CD1c-positive myeloid dendritic cell (primary cell): Measurements from ENCODE around the gene OR6C75.
"Not testable (repeated sequence)": the region's sequence is repeated elsewhere in the genome, so short reads cannot be mapped to it uniquely, and the experiment has no call there.

Experiments
- DNase-seq: peaks from one replicate; pipeline ENCODE4 v3.0.0-alpha.2; 2016; ENCODE audit errors: extremely low spot score

Gene OR6C75

DNA sequence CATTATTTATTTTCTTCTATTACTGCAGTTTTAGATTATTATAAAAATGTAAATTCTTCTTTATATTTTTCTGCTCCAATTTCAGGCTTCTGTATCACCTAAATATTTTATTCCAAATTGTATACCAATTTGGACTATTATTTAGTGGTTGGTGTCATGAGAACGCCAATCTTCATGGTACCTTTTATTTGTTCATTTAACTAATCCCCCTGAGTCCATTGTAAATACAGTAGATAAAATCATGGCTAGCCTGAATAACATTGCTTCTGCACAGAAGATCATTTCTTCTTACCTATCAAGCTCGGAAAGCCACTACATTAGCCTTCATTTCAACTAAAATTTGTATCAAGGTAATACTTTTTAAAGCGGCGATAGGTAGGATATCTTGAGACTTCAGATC lies at the start of gene OR6C75:
Gene OR6C75, plus strand, starts transcription at position 301 of the 400 bp plus-strand sequence. CDS start 2,136 bp downstream, outside the sequence.
- DNase-seq, result no peak

- no peak for DNase-seq
These were observed 48.7 kb upstream of the OR6C75 start, which contains the start of gene OR6C1 for GRCh38 chr12:55314043-55314442. Gene OR6C1 (plus strand): TSS chr12:55314343. CDS start chr12:55320600, 6,257 bp downstream.

GRCh38 chr12:55320201-55320600 lies 42.6 kb upstream of the OR6C75 start:
- no peak for DNase-seq

DNA sequence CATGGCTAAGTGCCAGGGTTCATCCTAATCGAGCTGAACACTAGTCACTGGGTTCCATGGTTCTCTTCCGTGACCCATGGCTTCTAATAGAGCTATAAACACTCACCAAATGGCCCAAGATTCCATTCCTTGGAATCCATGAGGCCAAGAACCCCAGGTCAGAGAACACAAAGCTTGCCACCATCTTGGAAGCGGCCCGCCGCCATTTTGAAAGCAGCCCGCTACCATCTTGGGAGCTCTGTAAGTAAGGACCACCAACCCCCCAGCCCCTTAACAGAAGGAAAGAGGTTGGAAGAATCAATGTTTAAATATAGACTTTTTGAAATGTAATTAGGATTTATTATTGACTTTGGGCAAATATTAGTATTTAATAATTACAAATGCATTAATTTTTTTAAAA lies 37.0 kb upstream of the OR6C75 start:
- not testable (repeated sequence) for DNase-seq

GRCh38 chr12:55330446-55330845 lies 32.3 kb upstream of the OR6C75 start, which contains the start of gene OR6C3:
Gene OR6C3 (plus strand): TSS chr12:55330746. CDS start chr12:55331701, 955 bp downstream.
- no peak for DNase-seq

DNA sequence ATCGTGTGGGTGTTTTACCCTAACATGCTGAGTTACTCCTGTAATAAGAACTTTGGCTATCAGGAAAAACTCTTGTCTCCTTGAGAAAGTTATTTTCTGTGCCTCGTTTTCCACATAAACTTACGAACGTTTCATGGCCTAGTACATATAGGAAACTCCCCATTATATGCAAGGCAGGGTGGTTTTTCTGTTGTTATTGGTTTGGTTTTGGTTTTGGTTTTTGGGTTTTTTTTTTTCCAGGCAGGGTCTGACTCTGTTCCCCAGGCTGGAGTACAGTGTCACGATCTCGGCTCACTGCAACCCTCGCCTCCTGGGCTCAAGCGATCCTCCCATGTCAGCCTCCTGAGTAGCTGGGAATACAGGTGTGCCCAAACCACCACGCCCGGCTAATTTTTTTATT lies 26.8 kb upstream of the OR6C75 start:
- no peak for DNase-seq

- not testable (repeated sequence) for DNase-seq
These were observed 7.4 kb upstream of the OR6C75 start for GRCh38 chr12:55355338-55355737.

DNA sequence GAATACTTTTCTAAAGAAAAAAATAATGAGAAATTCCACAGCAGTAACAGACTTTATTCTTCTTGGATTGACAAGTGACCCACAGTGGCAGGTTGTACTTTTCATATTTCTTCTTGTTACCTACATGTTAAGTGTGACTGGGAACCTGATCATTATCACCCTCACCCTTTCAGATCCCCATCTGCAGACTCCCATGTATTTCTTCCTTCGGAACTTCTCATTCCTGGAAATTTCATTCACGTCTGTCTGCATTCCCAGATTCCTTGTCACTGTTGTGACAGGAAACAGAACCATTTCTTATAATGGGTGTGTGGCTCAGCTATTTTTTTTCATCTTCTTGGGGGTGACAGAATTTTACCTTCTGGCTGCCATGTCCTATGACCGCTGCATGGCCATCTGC lies 2.3 kb downstream of the OR6C75 start:
- DNase-seq, result no peak

DNA sequence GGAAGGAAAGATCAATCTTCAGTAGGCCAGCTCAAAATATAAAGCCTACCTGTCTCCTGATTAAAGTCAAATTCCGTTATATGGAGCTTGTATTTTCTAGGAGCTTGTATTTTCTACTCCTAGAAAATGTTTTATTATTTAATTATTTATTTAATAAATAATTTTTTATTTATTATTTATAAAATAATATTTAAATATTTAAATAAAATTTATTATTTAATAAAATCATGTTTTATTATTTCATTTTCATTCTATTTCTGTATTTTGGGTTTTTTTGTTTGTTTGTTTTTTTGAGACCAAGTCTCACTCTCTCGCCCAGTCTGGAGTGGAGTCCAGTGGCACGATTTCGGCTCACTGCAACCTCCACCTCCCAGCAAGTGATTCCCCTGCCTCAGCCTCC lies 9.7 kb downstream of the OR6C75 start:
- DNase-seq, result no peak

DNA sequence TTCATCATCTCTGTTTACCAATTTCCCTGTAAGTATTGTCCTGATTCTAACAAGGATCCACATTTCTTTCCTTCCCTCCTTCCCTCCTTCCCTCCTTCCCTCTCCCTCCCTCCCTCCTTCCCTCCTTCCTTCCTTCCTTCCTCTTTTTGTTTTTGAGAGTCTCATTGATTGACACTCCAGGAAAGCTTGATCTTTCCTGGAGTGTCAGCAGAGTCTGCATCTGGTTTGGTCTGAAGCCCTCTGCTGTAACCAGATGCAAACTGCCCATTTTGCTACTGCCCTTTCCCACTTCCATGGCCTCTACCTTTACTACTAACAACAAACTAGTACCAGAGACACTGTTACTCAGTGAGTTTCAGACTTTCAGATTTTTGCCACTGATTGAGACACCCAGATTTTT lies 23.1 kb downstream of the OR6C75 start:
- DNase-seq, result no peak

DNA sequence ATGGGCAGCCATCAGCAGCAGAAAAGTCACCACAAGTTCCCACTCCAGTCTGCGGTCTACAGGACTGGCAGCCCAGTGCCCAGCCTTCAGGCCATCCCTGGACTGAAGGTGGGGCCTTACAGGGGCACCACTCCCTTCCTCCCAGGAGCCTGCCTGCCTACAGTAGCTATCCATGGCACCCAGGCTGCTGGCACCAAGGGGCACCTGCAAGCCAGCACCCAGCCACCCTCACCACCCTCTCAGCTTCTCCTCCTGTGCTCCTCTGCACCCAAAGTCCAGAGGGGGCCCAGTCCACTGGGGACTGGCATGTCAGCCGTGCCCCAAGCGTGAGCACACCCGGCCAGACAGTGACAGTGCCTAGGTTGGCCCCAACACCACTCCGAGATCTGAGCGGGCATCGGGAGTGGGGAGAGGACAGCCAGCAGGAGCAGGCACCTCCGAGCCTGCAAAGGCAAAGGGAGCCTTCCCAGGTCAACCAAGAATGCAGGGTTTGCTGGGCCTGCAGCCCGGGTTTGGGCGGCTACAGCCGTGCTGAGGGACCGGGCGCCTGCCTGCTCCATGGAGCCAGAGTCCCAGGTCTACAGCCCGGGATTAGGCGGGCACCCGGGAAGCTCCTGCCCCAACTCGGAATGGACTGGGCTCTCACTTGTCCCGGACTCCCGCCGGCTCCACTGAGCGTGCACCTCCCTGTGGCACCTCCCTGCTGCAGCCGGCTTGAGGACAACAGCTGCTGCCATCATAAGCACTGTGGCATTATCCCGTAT lies 29.4 kb downstream of the OR6C75 start:
- DNase-seq, result no peak

- DNase-seq, result no peak
These were observed 33.6 kb downstream of the OR6C75 start for GRCh38 chr12:55396326-55396725.

- DNase-seq, result no peak
These were observed 37.5 kb downstream of the OR6C75 start, which contains the start of gene OR6C65 for GRCh38 chr12:55400229-55400628. Gene OR6C65 (plus strand): TSS chr12:55400529. CDS start chr12:55400529, 0 bp downstream.

- no peak for DNase-seq
These were observed 45.1 kb downstream of the OR6C75 start for GRCh38 chr12:55407866-55408265.

DNA sequence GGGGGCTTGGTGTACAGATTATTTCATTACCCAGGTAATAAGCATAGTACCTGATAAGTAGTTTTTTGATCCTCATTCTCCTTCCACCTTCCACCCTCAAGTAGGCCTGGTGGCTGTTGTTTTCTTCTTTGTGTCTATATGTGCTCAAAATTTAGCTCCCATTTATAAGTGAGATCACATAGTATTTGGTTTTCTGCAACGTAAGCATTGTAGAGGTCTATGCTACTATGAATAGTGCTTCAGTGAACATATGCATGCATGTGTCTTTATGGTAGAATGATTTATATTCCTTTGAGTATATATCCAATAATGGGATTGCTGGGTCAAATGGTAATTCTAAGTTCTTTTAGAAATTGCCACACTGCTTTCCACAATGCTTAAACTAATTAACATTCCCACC lies 46.4 kb downstream of the OR6C75 start:
- DNase-seq, result not testable (repeated sequence)

DNA sequence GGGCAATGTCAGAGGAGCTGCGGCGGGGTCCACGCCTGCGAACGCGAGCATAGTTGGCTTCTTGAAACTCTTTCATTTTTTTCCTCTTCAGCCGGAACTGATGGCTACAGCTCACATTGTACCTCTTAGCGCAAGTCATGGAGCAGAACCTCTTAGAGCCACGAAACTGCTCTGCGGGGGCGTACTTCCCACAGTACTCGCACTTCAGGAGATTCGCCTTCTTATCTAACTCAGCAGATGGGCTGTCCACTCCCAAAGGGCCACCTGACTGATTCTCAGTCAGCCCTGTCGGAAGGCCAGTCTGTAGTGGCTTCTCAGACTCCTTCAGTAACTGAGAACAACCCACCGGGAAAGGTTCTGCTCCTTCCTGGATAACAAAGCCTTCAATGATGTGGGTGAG lies 49.4 kb downstream of the OR6C75 start:
- not testable (repeated sequence) for DNase-seq

DNA sequence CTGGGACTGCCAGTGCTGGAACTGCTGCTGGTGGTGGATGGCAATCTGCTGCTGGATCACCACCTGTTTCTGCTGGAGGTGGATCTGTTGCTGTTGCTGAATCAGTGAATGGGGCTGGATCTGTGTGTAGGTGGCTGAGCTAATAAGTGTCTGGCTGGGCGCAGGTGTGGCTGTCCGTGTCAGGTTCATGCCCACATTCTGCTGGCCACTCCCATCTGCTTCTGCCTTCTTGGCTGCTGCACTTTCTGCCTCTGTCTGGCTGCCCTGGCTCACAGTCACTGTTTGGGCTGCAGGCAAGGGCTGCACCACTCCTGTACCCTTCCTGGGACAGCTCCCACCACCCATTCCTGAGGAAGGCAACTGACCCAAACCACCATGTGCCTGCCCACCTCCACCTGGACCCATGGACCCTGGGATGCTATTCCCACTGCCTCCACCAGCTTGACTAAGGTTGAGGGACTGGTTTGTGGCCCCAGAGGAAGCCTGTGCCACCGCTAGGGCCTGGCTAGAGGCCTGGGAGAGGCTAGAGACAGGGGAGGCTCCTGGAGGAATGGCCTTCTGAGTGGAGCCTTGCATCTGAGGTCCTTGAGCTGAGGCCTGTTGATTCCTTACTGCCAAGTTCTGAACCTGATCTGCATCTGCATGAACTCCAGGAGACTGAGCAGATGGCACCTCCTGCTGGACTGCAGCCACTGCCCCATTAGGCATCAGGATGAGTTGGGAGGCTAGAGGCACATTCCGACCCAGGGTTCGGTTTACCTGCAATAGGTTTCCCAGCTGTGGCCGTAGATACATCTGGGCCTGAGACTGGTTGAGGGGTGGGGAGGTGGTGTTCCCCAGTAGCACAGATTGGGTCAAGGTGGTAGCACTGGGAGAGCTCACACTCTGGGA lies 51.0 kb downstream of the OR6C75 start:
- not testable (repeated sequence) for DNase-seq

DNA sequence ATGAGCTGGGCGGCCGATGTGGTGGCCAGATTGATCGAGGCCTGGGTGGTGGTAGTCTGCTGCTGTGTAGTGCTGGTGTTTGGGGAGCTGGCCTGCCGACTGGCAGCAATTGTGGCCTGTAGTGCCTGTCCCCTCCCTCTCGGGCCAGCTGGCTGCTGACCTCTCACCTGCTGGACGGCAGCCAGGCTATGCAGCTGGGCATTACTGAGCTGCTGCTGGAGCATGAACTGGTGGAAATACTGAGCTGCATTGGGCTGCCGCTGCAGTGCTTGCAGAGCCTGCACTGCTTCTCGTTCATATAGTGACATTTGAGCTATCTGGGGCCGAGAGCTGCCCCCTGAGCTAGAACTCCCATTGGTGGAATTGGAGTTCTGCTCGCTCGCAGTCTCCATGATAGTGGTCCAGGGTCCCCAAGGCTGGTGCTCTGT lies 51.6 kb downstream of the OR6C75 start:
- DNase-seq, result not testable (repeated sequence)

DNA sequence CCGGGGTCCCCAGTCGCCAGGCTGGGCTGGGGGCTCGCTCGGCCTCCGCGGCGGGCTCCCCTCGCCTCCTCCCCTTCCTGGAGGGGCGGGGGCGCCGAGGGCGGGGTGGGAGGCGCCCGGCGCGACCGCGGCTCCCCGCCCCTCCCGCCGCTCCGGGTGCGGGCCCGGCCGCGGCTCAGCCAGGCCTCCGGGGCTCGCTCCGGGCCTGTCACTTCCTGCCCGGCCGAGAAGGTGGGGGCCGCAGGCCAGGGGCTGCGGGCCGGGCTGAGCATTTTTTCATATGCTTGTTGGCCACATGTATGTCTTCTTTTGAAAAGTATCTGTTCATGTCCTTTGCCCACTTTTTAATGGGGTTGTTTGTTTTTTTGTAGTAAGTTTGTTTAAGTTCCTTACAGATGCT lies 52.1 kb downstream of the OR6C75 start:
- DNase-seq, result not testable (repeated sequence)

DNA sequence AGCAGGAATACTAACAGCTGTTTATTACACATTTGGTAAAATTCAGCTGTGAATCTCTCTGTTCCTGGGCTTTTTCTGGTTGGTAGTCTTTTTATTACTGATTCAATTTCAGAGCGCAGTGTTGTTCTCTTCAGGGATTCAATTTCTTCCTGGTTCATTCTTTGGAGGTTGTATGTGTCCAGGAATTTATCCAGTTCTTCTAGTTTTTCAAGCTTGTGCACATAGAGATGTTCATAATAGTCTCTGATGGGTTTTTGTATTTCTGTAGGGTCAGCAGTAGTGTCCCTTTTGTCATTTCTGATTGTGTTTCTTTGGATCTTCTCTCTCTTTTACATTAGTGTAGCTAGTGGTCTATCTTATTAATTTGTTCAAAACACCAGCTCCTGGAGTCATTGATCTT lies 54.2 kb downstream of the OR6C75 start:
- no peak for DNase-seq
